GM21786 (cell line): ENCODE measurements around the gene OLA1.

Experiments
- ATAC-seq: cut with Tn5 transposase; IDR thresholded peaks from one replicate; pipeline ENCODE4 v1.9.1; 2021; ENCODE audit not compliant: unreplicated experiment

The OLA1 gene

GRCh38 chr2:174180726-174181236, 67.6 kb downstream of the OLA1 start:
- no peak for ATAC-seq

DNA sequence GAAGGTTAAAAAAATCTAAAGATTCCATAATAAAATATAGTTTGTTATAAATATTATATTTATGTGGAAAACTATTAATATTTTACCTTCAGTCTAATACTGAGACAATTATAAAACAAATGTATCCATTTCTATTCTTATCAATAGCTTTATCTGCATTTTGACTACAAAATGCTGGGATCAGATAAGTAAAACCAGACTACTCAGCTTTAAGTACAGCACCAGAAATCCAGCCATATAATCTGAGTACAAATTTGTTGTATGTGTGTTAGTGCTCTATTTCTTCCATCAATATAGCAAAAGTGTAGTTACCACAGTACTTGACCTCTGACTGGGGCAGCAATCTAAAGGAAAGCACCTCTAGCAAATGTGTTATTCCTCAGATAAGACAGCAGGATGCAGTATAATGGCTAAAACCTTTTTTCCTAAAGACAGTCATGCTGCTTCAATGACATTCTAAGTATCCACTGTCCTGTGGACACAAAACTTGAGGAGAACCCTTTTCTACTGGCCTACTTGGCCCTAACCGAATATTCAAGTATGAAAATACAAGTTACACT, 68.1 kb downstream of the OLA1 start:
- ATAC-seq = no peak

- ATAC-seq = no peak
Measured at GRCh38 chr2:174177316-174177890, 70.9 kb downstream of the OLA1 start.

DNA sequence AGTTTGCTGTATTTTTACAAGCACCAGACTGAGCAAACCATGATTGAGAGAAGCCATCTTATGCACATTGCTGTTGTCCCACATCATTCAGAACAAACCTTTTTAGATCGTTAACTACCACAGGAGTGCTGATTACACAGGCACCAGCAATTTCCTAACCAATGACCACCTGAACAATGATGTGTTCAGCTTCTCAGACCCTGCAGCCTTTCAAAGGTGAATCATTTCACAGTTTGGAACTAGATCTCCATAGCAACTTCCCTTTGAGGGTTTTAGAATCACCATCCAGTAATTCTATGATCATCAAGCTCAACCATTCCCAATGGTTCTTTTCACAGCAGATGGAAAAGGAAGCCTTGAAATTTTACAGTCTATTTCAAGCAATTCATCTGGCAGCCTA, 71.4 kb downstream of the OLA1 start:
- ATAC-seq = no peak

DNA sequence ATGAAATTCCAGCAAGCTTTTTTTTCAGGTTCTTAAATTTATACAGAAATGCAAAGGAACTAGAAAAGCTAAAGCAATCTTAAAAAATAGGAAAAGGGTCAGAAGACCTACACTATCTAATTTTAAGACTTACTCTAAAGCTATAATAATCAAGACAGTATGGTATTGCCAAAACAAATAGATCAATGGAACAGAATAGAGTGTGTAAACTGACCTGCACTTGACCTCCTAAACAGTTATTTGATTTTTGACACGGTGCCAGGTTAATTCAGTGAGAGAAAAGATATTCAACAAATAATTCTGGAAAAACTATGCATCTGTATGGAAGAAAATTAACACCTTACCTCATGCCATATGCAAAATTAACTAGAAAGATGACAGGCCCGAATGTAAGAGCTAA, 73.6 kb downstream of the OLA1 start:
- no peak for ATAC-seq

DNA sequence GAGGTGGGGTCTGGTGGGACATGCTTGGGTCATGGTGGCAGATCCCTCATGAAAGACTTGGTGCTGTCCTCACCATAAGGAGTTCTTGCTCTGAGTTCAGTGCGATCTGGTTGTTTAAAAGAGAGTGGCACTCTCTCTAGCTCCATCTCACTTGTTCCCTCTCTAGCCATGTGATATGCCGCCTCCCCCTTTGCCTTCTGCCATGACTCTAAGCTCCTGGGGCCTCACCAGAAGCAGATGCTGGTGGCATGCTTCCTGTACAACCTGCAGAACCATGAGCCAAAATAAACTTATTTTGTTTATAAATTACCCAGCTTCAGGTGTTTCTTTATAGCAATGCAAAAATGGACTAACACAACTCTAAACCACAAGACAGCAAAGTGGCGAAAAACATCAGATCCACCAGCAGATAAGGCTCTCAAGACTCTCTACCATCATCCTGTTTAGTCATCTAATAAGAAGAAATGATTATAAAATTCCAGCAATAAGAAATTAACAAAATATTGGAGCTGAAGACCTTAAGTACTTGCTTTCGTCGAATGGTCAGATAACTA, 75.5 kb downstream of the OLA1 start:
- ATAC-seq = no peak

DNA sequence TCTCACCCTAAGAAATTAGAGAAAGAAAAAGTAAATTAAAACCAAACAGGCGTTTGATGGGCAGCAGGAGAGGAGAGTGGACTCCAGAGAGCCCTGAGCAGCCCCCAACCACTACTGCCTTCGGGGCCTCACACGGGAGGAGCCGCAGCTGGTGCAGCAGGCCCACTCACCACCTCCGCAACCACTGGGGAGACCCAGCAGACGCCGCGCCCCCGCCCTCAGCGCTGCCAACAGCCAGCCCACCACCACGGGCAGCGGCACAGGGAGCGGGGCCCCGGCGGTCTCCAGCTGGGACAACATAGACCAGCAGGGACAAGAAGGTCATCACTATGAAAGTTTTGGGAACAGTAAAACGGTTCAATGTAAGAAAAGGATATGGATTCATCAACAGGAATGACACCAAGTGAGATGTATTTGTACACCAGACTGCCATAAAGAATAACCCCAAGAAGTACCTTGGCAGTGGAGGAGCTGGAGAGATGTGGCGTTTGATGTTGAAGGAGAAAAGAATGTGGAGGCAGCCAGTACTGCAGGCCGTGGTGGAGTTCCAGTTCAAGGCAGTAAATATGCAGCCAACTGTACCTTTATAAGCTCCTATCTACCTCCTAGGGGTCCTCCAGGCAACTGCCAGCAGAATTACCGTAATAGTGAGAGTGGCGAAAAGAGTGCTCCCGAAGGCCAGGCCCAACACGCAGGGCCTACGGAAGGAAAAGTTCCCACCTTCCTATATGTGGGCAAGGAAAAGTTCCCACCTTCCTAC, 76.5 kb downstream of the OLA1 start:
- no peak for ATAC-seq

DNA sequence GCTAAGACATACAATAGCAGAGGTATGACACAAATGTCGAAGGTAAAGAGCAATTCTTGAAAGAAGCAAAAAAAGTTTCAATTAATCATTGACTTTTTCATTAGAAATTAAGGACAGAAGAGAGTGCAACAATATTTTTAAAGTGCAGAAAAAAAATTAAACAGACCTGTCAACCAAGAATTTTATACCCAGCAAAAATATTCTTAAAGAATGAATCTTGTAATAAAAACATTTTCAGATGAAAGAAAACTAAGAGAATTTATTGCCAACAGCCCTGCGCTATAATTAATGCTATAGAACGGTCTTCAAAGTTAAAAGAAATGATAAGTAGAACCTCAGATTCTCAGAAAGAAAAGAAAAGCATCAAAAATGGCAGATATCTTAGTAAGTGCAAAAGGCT, 79.0 kb downstream of the OLA1 start:
- no peak for ATAC-seq

DNA sequence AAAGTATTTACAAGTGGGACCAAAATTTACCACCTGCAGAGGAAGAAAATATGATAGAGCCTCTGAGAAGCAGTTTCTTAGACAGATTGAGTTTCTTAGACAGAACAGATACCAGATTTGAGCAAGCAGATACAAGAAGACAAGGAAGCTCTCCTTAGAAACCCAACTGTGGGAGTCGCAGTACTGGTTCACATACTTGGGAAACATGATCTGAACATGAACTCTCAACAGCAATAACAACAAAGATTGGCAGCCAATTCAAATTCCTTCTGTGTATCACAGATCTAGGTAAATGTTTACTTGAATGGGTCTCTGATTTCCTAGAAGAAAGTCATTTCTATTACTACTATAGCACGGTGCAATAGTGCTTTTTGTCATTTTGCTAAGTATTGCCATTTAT, 82.1 kb downstream of the OLA1 start:
- ATAC-seq = no peak

DNA sequence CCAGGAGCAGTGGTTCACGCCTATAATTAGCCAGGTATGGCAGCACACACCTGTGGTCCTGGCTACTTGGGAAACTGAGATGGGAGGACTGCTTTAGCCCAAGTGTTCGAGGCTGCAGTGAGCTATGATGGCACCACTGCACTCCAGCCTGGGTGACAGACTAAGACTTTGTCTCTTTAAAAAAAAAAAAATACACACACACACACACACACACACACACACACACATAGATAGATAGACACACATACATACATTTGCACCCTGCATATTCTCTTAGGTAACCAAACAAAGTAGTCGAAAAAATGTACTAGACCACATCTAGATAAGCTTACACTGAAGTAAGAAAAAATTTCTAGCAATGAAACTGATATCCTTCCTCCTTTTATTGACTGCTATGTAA, 86.8 kb downstream of the OLA1 start:
- ATAC-seq = no peak

DNA sequence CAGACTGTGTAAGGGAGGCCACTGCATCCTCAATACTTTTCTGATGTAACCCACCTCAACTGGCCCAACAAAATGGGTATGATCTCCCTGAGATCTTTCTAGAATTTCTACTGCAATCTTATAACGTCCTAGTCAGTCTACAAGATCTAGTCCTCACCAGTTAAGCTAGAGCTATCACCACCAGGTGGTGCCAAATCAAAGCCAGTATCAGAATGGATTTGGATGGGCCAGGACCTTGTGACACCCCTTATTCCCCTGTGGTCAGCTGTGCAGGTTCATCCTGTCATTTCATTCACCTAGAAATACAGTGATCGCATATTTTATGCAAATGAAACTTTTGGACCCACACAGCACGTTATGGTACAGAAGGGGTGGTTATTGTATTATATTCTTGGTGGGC, 90.3 kb downstream of the OLA1 start:
- no peak for ATAC-seq

GRCh38 chr2:174157053-174157452, 91.3 kb downstream of the OLA1 start:
- ATAC-seq = no peak

GRCh38 chr2:174153757-174154680, 94.3 kb downstream of the OLA1 start:
- ATAC-seq = no peak

GRCh38 chr2:174149530-174149929, 98.8 kb downstream of the OLA1 start:
- ATAC-seq = no peak

DNA sequence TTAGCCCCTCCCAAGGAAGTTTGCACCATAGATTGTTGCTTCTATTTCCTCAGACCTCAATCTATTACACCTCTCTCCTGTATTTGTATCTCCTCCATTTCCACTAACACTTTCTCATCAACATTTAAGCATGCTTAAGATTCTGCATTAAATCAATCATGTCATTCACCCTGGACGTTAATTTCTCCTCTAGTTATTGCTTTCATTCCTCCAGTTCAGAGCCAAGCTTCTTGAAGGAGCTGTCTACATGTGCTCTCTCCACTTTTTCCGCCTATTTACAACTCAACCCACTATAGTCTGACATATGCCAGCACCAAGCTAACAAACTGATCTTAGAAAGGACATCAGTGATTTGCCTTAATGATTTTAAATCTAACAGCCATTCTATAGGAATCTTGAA, 99.5 kb downstream of the OLA1 start:
- ATAC-seq = no peak

DNA sequence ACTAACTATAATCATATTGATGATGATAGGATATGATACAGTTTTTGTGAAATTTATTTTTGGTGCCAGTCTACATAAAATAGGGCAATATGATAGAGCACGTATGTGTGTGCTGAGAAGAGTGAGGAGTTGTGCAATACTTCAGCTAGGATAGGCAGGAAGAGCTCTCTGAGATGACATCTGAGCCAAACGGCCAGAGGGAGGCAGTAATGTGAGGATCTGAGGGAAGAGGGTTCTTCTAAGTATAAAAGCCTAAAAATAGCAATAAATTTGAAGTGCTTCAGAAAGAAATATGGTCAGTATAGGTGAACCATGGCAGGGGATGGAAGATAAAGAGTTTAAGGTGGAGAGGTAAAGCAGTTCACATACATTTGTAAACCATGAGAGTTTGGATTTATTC, 102.5 kb downstream of the OLA1 start:
- ATAC-seq = no peak

- ATAC-seq = no peak
Measured at GRCh38 chr2:174142290-174142689, 106.0 kb downstream of the OLA1 start.

DNA sequence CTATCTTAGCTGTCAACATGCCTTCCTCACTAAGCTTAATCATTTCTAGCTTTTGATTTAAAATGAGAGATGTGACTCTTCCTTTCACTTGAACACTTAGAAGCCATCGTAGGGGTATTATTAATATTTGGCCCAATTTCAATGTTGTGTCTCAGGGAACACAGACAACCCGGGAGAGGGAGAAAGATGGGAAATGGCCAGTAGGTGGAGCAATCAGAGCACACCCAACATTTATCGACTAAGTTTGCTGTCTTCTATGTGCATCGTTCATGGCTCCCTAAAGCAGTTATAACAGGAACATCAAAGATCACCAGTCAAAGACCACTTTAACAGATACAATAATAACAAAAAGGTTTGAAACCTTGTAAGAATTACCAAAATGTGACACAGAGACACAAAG, 110.2 kb downstream of the OLA1 start:
- ATAC-seq = no peak

DNA sequence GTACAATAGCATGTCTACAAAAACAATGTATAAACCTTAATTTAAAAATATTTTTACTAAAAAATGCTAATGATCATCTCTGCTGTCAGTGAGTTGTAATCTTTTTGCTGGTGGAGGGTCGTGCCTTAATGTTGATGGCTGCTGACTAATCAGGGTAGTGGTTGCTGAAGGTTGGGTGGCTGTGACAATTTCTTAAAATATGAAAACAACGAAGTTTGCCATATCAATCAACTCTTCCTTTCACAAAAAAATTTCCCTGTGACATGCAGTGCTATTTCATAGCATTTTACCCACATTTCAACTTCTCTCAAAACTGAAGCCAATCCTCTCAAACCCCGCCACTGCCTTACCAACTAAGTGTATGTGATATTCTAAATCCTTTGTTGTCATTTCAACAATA, 112.4 kb downstream of the OLA1 start:
- no peak for ATAC-seq

GRCh38 chr2:174125090-174125489, 123.2 kb downstream of the OLA1 start:
- ATAC-seq = no peak

DNA sequence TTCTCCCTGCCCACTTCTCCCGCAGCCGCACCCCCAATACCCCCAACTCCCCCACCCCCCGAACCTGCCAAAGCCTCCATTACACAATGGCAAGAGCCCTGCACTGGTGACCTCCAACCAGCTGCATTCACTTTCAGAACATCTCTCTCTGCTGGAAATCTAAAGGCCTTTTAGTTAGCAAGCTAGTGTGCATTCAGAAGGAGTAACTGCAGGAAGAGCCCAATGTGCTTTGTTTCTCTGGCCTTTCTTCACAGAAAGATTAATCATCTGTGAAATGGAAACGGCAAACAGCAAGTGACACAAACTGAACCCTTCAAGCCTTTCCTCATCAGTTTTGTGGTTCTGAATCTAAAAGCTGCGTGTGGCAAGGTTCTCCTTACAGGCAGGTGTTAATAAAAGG, 124.2 kb downstream of the OLA1 start:
- ATAC-seq = no peak
